Stimulated activated CD4-positive, alpha-beta T cell treated with anti-CD3 and anti-CD28 coated beads, Interleukin-4, amount 100 ng/mL, for 48 hours (primary cell): Measurements from ENCODE around the gene ANKMY1.

Experiments used
- DNase-seq, 2 donors: peaks; one replicate each; pipeline ENCODE4 v3.0.0-alpha.2; 2020; ENCODE audit warnings: low read depth in 2 of 2

Gene ANKMY1

GRCh38 chr2:240579771-240580614 is 22.2 kb upstream of the ANKMY1 start:
- peak; percentile 60 to 72 for DNase-seq

- no peak for DNase-seq
These were observed 21.4 kb upstream of the ANKMY1 start for GRCh38 chr2:240579071-240579762.

GRCh38 chr2:240578488-240578887 is 20.7 kb upstream of the ANKMY1 start:
- no peak for DNase-seq

GRCh38 chr2:240578110-240578450 is 20.3 kb upstream of the ANKMY1 start:
- no peak for DNase-seq

- no peak for DNase-seq
These were observed 19.7 kb upstream of the ANKMY1 start for GRCh38 chr2:240577281-240578109.

GRCh38 chr2:240576436-240577205 is 18.8 kb upstream of the ANKMY1 start:
- no peak for DNase-seq

- no peak for DNase-seq
These were observed 18.2 kb upstream of the ANKMY1 start for GRCh38 chr2:240576036-240576435.

- no peak for DNase-seq
These were observed 17.5 kb upstream of the ANKMY1 start for GRCh38 chr2:240575101-240575965.

GRCh38 chr2:240574386-240575100 is 16.8 kb upstream of the ANKMY1 start:
- DNase-seq, result no peak

GRCh38 chr2:240573516-240574385 is 16.0 kb upstream of the ANKMY1 start:
- no peak for DNase-seq

- no peak for DNase-seq
These were observed 15.3 kb upstream of the ANKMY1 start for GRCh38 chr2:240573071-240573515.

- no peak for DNase-seq
These were observed 14.6 kb upstream of the ANKMY1 start for GRCh38 chr2:240572141-240573031.

- DNase-seq, result no peak
These were observed 13.7 kb upstream of the ANKMY1 start for GRCh38 chr2:240571314-240571973.

GRCh38 chr2:240570531-240571313 is 12.9 kb upstream of the ANKMY1 start:
- no peak for DNase-seq

GRCh38 chr2:240569998-240570530 is 12.3 kb upstream of the ANKMY1 start:
- DNase-seq, result no peak

- no peak for DNase-seq
These were observed 11.8 kb upstream of the ANKMY1 start for GRCh38 chr2:240569523-240569997.
